HG03571 (cell line): Measurements from ENCODE around the gene SOBP.

Source experiments
- ATAC-seq: cut with Tn5 transposase; IDR thresholded peaks from one replicate; pipeline ENCODE4 v1.9.1; 2021; ENCODE audit not compliant: unreplicated experiment

The SOBP gene

GRCh38 chr6:107635057-107635515, 145.2 kb downstream of the SOBP start:
- no peak for ATAC-seq

- ATAC-seq: no peak
Measured at GRCh38 chr6:107636486-107636885, 146.6 kb downstream of the SOBP start.

GRCh38 chr6:107637316-107638315, 147.7 kb downstream of the SOBP start:
- no peak for ATAC-seq

GRCh38 chr6:107638493-107638892, 148.6 kb downstream of the SOBP start:
- no peak for ATAC-seq

- no peak for ATAC-seq
Measured at GRCh38 chr6:107639511-107639910, 149.6 kb downstream of the SOBP start.

GRCh38 chr6:107641071-107641470, 151.2 kb downstream of the SOBP start:
- no peak for ATAC-seq

GRCh38 chr6:107641500-107641941, 151.6 kb downstream of the SOBP start:
- ATAC-seq: no peak

- ATAC-seq: peak; percentile 69
Measured at GRCh38 chr6:107642095-107642860, 152.4 kb downstream of the SOBP start.

GRCh38 chr6:107642861-107643328, 153.0 kb downstream of the SOBP start:
- ATAC-seq: no peak

- no peak for ATAC-seq
Measured at GRCh38 chr6:107644513-107644912, 154.6 kb downstream of the SOBP start.

- ATAC-seq: no peak
Measured at GRCh38 chr6:107645740-107646139, 155.8 kb downstream of the SOBP start.

- no peak for ATAC-seq
Measured at GRCh38 chr6:107646176-107646575, 156.3 kb downstream of the SOBP start.

- ATAC-seq: no peak
Measured at GRCh38 chr6:107646776-107647438, 157.0 kb downstream of the SOBP start.

- no peak for ATAC-seq
Measured at GRCh38 chr6:107647439-107647948, 157.6 kb downstream of the SOBP start.

- no peak for ATAC-seq
Measured at GRCh38 chr6:107648983-107649382, 159.1 kb downstream of the SOBP start.

- ATAC-seq: no peak
Measured at GRCh38 chr6:107652526-107653182, 162.7 kb downstream of the SOBP start.

- ATAC-seq: no peak
Measured at GRCh38 chr6:107653183-107653580, 163.3 kb downstream of the SOBP start.

GRCh38 chr6:107653861-107654394, 164.0 kb downstream of the SOBP start:
- ATAC-seq: no peak

- ATAC-seq: no peak
Measured at GRCh38 chr6:107654764-107655163, 164.8 kb downstream of the SOBP start.

- ATAC-seq: no peak
Measured at GRCh38 chr6:107655245-107655644, 165.3 kb downstream of the SOBP start.
